Effector CD4-positive, alpha-beta T cell (primary cell): ENCODE results near the gene NNAT. TPM values are rescaled to one million over a fixed set of nuclear protein-coding genes. Genes with fewer than 3 reads are reported as not detected.
"Not testable (repeated sequence)": the region's sequence is repeated elsewhere in the genome, so short reads cannot be mapped to it uniquely, and the experiment has no call there.

Source experiments
- DNase-seq: peaks from one replicate; pipeline ENCODE4 v3.0.0-alpha.2; 2020
- total RNA-seq: gene quantifications from one replicate; lab custom pipeline; 2026; lab: John Stamatoyannopoulos, UW

The NNAT gene
- total RNA-seq = not detected

- DNase-seq = no peak
These were observed at the start of gene NNAT for GRCh38 chr20:37521061-37521771. TSS of gene NNAT (plus strand) at chr20:37521250. CDS start at chr20:37521332, 82 bp downstream.

GRCh38 chr20:37471741-37472235 is 49.3 kb upstream of the NNAT start:
- no peak for DNase-seq

- not testable (repeated sequence) for DNase-seq
These were observed 48.6 kb upstream of the NNAT start for GRCh38 chr20:37472435-37472834.

GRCh38 chr20:37473249-37474000 is 47.6 kb upstream of the NNAT start:
- DNase-seq = no peak

- no peak for DNase-seq
These were observed 46.7 kb upstream of the NNAT start for GRCh38 chr20:37474386-37474785.

- DNase-seq = no peak
These were observed 45.8 kb upstream of the NNAT start for GRCh38 chr20:37475252-37475651.

GRCh38 chr20:37477041-37477440 is 44.0 kb upstream of the NNAT start:
- no peak for DNase-seq

GRCh38 chr20:37479266-37479665 is 41.8 kb upstream of the NNAT start:
- no peak for DNase-seq

GRCh38 chr20:37479925-37480691 is 40.9 kb upstream of the NNAT start:
- no peak for DNase-seq

- no peak for DNase-seq
These were observed 40.1 kb upstream of the NNAT start for GRCh38 chr20:37480919-37481318.

GRCh38 chr20:37481610-37482009 is 39.4 kb upstream of the NNAT start:
- no peak for DNase-seq

- no peak for DNase-seq
These were observed 36.7 kb upstream of the NNAT start for GRCh38 chr20:37484331-37484730.

- DNase-seq = not testable (repeated sequence)
These were observed 34.8 kb upstream of the NNAT start for GRCh38 chr20:37486209-37486608.

GRCh38 chr20:37490663-37491350 is 30.2 kb upstream of the NNAT start:
- DNase-seq = no peak

GRCh38 chr20:37492096-37492625 is 28.9 kb upstream of the NNAT start:
- DNase-seq = no peak

GRCh38 chr20:37492945-37493344 is 28.1 kb upstream of the NNAT start:
- DNase-seq = no peak

- no peak for DNase-seq
These were observed 26.7 kb upstream of the NNAT start for GRCh38 chr20:37494301-37494700.

- DNase-seq = no peak
These were observed 26.3 kb upstream of the NNAT start for GRCh38 chr20:37494796-37495195.

GRCh38 chr20:37498066-37498665 is 22.9 kb upstream of the NNAT start:
- DNase-seq = no peak

- DNase-seq = no peak
These were observed 20.7 kb upstream of the NNAT start for GRCh38 chr20:37500311-37500710.

GRCh38 chr20:37501940-37502339 is 19.1 kb upstream of the NNAT start:
- DNase-seq = no peak

GRCh38 chr20:37502654-37503053 is 18.4 kb upstream of the NNAT start:
- no peak for DNase-seq
